Osteocyte (in vitro differentiated cells): ENCODE results near the gene DIP2A. TPM values are rescaled to one million over a fixed set of nuclear protein-coding genes. Genes with fewer than 3 reads are reported as not detected.
"Not testable (repeated sequence)": the region's sequence is repeated elsewhere in the genome, so short reads cannot be mapped to it uniquely, and the experiment has no call there.

Source experiments
- DNase-seq: peaks from one replicate; pipeline ENCODE4 v3.0.0; 2021; ENCODE audit warnings: mixed read lengths; ENCODE audit not compliant: unreplicated experiment; ENCODE audit errors: extremely low spot score
- H3K27ac Mint-ChIP-seq: one replicate; pipeline ENCODE4 v1.8.0; 2021; ENCODE audit warnings: mild to moderate bottlenecking, mixed read lengths; ENCODE audit not compliant: unreplicated experiment
- H3K27me3 Mint-ChIP-seq: one replicate; pipeline ENCODE4 v1.8.0; 2021; ENCODE audit warnings: mixed read lengths; ENCODE audit not compliant: unreplicated experiment
- H3K36me3 Mint-ChIP-seq: one replicate; pipeline ENCODE4 v1.8.0; 2021; ENCODE audit warnings: mixed read lengths; ENCODE audit not compliant: unreplicated experiment
- H3K4me1 Mint-ChIP-seq: one replicate; pipeline ENCODE4 v1.8.0; 2021; ENCODE audit warnings: mixed read lengths; ENCODE audit not compliant: unreplicated experiment
- H3K4me3 Mint-ChIP-seq: one replicate; pipeline ENCODE4 v1.8.0; 2021; ENCODE audit warnings: mild to moderate bottlenecking, moderate library complexity, mixed read lengths; ENCODE audit not compliant: unreplicated experiment
- H3K9me3 Mint-ChIP-seq: one replicate; pipeline ENCODE4 v1.8.0; 2021; ENCODE audit warnings: mixed read lengths; ENCODE audit not compliant: unreplicated experiment
- CTCF ChIP-seq: fragments of 200-600 bp; sonication (generic); IDR thresholded peaks from 2 replicates; pipeline ENCODE4 v1.5.0; 2021; ENCODE audit warnings: antibody characterized with exemption, mild to moderate bottlenecking, moderate library complexity
- total RNA-seq: library from RNA; stranded (reverse); gene quantifications from 2 replicates; pipeline ENCODE4 v1.2.1, GENCODE V29; 2021

The DIP2A gene
- total RNA-seq, 1 donor from 2014 or later = 43.0 TPM

DNA sequence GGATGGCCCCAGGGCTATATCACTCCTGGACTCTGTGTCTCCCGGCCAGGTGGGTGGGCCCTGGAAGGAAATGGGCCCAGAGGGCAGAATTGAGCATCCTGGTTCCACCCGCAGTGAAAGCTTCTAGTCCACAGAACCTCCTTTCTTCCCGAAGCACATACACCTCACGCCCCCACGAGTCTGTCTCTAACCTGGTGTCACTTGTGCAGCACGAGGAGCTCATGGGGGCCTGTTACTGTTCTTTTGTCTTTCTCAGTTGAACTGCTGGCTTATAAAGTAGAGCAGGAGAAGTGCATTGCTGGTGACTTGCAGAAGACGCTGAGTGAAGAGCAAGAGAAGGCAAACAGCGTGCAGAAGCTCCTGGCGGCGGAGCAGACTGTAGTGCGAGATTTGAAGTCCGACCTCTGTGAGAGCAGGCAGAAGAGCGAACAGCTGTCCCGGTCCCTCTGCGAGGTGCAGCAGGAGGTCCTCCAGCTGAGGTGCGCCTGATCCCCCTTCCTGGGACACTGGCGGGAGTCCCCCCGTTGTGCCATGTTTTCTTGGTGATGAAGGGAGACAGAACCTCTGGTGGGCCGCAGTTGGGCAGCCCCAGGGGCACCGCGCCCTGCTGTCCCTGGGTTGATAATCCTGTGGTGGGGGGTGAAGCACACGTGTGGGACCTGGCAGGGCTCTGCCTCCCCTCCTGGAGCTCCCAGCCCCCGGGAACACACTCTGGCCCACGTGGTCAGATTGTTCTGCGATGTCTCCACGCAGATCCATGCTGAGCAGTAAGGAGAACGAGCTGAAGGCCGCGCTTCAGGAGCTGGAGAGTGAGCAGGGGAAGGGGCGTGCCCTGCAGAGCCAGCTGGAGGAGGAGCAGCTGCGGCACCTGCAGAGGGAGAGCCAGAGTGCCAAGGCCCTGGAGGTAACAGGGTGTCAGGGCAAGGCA, 28.7 kb upstream of the DIP2A start:
- Mint-ChIP-seq H3K36me3 (peaks cover 34% of the 10 kb centered on the region), H3K27ac (no peak overlapping the region), H3K4me1 (no peaks in the 10 kb centered on the region), H3K4me3 (no peak overlapping the region), H3K9me3 (no peaks in the 10 kb centered on the region), H3K27me3 (no peaks in the 10 kb centered on the region)
- TF ChIP-seq CTCF = no peak
- DNase-seq = no peak

DNA sequence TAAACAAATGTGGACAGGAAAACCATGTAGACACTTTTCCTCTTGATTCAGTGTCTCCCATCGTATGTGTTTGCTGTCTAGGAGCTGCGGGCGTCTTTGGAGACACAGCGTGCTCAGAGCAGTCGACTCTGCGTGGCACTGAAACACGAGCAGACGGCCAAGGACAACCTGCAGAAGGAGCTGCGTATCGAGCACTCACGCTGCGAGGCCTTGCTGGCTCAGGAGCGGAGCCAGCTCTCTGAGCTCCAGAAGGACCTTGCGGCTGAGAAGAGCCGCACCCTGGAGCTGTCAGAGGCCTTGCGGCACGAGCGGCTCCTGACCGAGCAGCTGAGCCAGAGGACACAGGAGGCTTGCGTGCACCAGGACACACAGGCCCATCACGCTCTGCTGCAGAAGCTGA, 27.2 kb upstream of the DIP2A start:
- DNase-seq = no peak
- peaks cover 37% of the 10 kb centered on the region for H3K36me3 Mint-ChIP-seq
- H3K27me3 Mint-ChIP-seq = no peaks in the 10 kb centered on the region
- H3K9me3 Mint-ChIP-seq = no peaks in the 10 kb centered on the region
- TF ChIP-seq CTCF = no peak
- H3K27ac Mint-ChIP-seq = no peak overlapping the region
- no peak overlapping the region for H3K4me3 Mint-ChIP-seq
- H3K4me1 Mint-ChIP-seq = no peaks in the 10 kb centered on the region

DNA sequence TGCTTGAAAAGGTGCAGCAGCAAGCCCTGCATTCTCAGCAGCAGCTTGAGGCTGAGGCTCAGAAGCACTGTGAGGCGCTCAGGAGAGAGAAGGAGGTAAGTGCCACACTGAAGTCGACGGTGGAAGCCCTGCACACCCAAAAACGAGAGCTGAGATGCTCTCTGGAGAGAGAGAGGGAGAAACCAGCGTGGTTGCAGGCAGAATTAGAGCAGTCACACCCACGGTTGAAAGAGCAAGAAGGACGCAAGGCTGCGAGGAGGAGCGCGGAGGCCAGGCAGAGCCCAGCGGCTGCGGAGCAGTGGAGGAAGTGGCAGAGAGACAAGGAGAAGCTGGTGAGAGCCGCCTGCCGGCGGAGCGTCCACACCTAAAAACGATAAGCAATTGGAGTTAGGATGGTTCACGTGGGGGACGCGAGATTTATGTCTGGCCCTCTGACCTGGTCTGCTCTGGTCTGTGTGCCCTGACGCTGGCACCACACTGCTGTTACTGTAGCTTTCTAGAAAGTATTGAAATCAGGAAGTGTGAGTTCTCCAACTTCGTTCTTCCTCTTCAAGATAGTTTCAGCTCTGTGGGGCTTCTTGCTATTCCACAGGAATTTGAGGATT, 26.7 kb upstream of the DIP2A start:
- Mint-ChIP-seq H3K4me3 (no peak overlapping the region), H3K27ac (no peak overlapping the region), H3K4me1 (no peaks in the 10 kb centered on the region), H3K36me3 (peaks cover 37% of the 10 kb centered on the region), H3K27me3 (no peaks in the 10 kb centered on the region), H3K9me3 (no peaks in the 10 kb centered on the region)
- no peak for DNase-seq
- no peak for TF ChIP-seq CTCF

DNA sequence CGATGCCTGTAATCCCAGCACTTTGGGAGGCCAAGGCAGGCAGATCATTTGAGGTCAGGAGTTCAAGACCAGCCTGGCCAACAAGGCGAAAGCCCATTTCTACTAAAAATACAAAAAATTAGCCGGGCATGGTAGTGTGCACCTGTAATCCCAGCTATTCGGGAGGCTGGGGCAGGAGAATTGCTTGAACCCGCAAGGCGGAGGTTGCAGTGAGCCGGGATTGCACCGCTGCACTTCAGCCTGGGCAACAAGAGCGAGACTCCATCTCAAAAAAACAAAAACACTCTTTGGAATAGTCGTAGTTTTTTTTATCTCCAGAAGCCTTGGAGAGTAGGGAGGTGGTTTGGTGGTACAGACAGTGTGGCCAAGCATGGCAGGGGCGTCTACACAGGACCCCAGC, 25.6 kb upstream of the DIP2A start:
- H3K36me3 Mint-ChIP-seq = peaks cover 32% of the 10 kb centered on the region
- DNase-seq, H3K4me3 Mint-ChIP-seq, H3K4me1 Mint-ChIP-seq, H3K9me3 Mint-ChIP-seq, H3K27me3 Mint-ChIP-seq, H3K27ac Mint-ChIP-seq: not testable (repeated sequence)

- Mint-ChIP-seq H3K4me1 (no peaks in the 10 kb centered on the region), H3K36me3 (peaks cover 37% of the 10 kb centered on the region), H3K9me3 (no peaks in the 10 kb centered on the region), H3K27me3 (no peaks in the 10 kb centered on the region), H3K27ac (no peak overlapping the region), H3K4me3 (no peak overlapping the region)
- TF ChIP-seq CTCF = no peak
- DNase-seq = no peak
Observed at GRCh38 chr21:46434322-46434958, 24.3 kb upstream of the DIP2A start.
